A549 (cell line): ENCODE measurements around the gene PDZD11.
A peak's percentile ranks its signal among the peaks of the same experiment; 100 is the strongest.

Source experiments
- CEBPB ChIP-seq, 2 experiments: fragments of >200 bp in 1 of 2; sonication (Bioruptor Twin) in 1 of 2; formaldehyde crosslinking in 1 of 2; IDR thresholded peaks; 2 replicates each; pipeline ENCODE4 v1.6.1; 2012 to 2016
- CHD2 ChIP-seq: fragments of 150-350 bp; IDR thresholded peaks from 2 replicates; pipeline ENCODE4 v1.6.1; 2014; ENCODE audit warnings: low read length; ENCODE audit not compliant: partially characterized antibody
- CTCF ChIP-seq: fragments of >200 bp; sonication (Bioruptor Twin); formaldehyde crosslinking; IDR thresholded peaks from 3 replicates; pipeline ENCODE4 v1.5.1; 2016
- EP300 ChIP-seq, 2 experiments: fragments of >200 bp; sonication (Bioruptor Twin); formaldehyde crosslinking; IDR thresholded peaks; 2 replicates in 1 of 2; 3 replicates in 1 of 2; pipeline ENCODE4 v1.6.1; 2016 to 2017
- FOSL2 ChIP-seq, 2 experiments: fragments of 450-650 bp in 1 of 2; fragments of >200 bp in 1 of 2; sonication (Bioruptor Twin) in 1 of 2; formaldehyde crosslinking; IDR thresholded peaks; 2 replicates each; pipeline versions ENCODE4 v1.5.0 to v1.6.1; 2016 to 2020; ENCODE audit warnings: mild to moderate bottlenecking in 1 of 2, moderate library complexity in 1 of 2
- HOXA7 ChIP-seq: fragments of 250-450 bp; sonication (Bioruptor Pico); IDR thresholded peaks from 2 replicates; pipeline ENCODE4 v1.5.0; 2020; ENCODE audit warnings: mild to moderate bottlenecking, moderate library complexity
- MAFK ChIP-seq: fragments of 450-650 bp; IDR thresholded peaks from 2 replicates; pipeline ENCODE4 v1.6.1; 2014; ENCODE audit not compliant: partially characterized antibody
- MAX ChIP-seq: IDR thresholded peaks from 2 replicates; pipeline ENCODE4 v1.6.1; 2012
- MYC ChIP-seq: IDR thresholded peaks from 2 replicates; pipeline ENCODE4 v1.6.1; 2012; ENCODE audit warnings: mild to moderate bottlenecking, inconsistent platforms, low read length, improper control_type of control experiment, borderline replicate concordance
- NFE2L2 ChIP-seq: fragments of 150-350 bp; conservative IDR thresholded peaks from 2 replicates; pipeline ENCODE4 v1.6.1; 2014; ENCODE audit warnings: low read length
- NR3C1 ChIP-seq: fragments of >200 bp; sonication (Bioruptor Twin); formaldehyde crosslinking; IDR thresholded peaks from 3 replicates; pipeline ENCODE4 v1.6.1; 2017
- POLR2A ChIP-seq: IDR thresholded peaks from 2 replicates; pipeline ENCODE4 v1.6.1; 2012; ENCODE audit warnings: mild to moderate bottlenecking, low read length
- SMC3 ChIP-seq: fragments of >200 bp; sonication (Bioruptor Twin); formaldehyde crosslinking; IDR thresholded peaks from 3 replicates; pipeline ENCODE4 v1.6.1; 2018; ENCODE audit warnings: inconsistent platforms
- USF2 ChIP-seq: fragments of 450-650 bp; IDR thresholded peaks from 2 replicates; pipeline ENCODE4 v1.6.1; 2014; ENCODE audit warnings: antibody characterized with exemption

- TF ChIP-seq POLR2A (no peak), MAFK (no peak), MAX (no peak), USF2 (no peak), CTCF (no peak), NFE2L2 (no peak), CHD2 (no peak), NR3C1 (no peak), SMC3 (no peak), HOXA7 (CRISPR knock-in tag) (no peak), EP300 (IDR thresholded peaks at IDR 0.05) (no peak), FOSL2 (IDR thresholded peaks at IDR 0.05) (no peak), FOSL2 (CRISPR knock-in tag; IDR thresholded peaks at IDR 0.05) (no peak), MYC (no peak), CEBPB (IDR thresholded peaks at IDR 0.05) (peak in 1 of 2 experiments; percentile 42; a peak in 2 of 4 replicates)
Measured at GRCh38 chrX:70338290-70338689, 48.6 kb upstream of the PDZD11 start.
